ENCODE data around the gene CCNA1. TPM values are rescaled to one million over a fixed set of nuclear protein-coding genes. Genes with fewer than 3 reads are reported as not detected.

CCNA1 gene
- total RNA-seq, 1 donor: 0.09 TPM

DNA sequence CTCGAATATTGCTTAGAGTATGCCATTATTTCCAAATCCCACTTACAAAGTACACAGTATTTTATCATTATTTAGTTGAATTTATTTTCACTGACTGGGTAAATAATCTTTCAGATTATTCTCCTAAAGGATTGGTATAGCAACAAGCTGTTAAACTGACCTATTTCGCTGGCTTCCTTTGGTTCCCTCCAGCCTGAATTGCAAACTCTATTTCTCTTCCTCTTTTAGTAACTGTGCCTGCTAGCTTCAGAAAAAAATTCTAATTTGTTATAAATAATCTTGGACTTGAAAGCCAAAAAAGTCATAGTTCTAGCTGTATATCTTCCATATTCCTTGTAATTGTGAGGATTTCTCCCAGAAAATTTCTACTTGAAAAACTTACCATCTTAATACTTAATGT, 15.0 kb upstream of the CCNA1 start:
- H3K4me3 ChIP-seq (ENCODE audit: low read depth, low read length): no peak overlapping the region
- no peak for DNase-seq (ENCODE audit: low read depth)
- TF ChIP-seq, protein P1, sequence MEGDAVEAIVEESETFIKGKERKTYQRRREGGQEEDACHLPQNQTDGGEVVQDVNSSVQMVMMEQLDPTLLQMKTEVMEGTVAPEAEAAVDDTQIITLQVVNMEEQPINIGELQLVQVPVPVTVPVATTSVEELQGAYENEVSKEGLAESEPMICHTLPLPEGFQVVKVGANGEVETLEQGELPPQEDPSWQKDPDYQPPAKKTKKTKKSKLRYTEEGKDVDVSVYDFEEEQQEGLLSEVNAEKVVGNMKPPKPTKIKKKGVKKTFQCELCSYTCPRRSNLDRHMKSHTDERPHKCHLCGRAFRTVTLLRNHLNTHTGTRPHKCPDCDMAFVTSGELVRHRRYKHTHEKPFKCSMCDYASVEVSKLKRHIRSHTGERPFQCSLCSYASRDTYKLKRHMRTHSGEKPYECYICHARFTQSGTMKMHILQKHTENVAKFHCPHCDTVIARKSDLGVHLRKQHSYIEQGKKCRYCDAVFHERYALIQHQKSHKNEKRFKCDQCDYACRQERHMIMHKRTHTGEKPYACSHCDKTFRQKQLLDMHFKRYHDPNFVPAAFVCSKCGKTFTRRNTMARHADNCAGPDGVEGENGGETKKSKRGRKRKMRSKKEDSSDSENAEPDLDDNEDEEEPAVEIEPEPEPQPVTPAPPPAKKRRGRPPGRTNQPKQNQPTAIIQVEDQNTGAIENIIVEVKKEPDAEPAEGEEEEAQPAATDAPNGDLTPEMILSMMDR (IDR thresholded peaks at IDR 0.05; ENCODE audit: insufficient read depth, low read length): no peak

GRCh38 chr13:36418022-36418805, 14.1 kb upstream of the CCNA1 start:
- peak overlapping the region; percentile 20 for H3K4me3 ChIP-seq (ENCODE audit: low read depth, low read length)
- peak; percentile 89 for DNase-seq (ENCODE audit: low read depth)
- TF ChIP-seq, protein P1 (IDR thresholded peaks at IDR 0.05; ENCODE audit: insufficient read depth, low read length): no peak

GRCh38 chr13:36420437-36420891, 11.8 kb upstream of the CCNA1 start:
- DNase-seq (ENCODE audit: low read depth): peak; percentile 82

GRCh38 chr13:36421447-36421846, 10.8 kb upstream of the CCNA1 start:
- H3K4me3 ChIP-seq (ENCODE audit: low read depth, low read length): no peak overlapping the region
- TF ChIP-seq, protein P1 (IDR thresholded peaks at IDR 0.05; ENCODE audit: insufficient read depth, low read length): no peak
- DNase-seq (ENCODE audit: low read depth): peak; percentile 43

More at GRCh38 chr13:36420437-36420891, 11.8 kb upstream of the CCNA1 start:
- H3K4me3 ChIP-seq (ENCODE audit: low read depth, low read length): no peak overlapping the region
- TF ChIP-seq, protein P1 (IDR thresholded peaks at IDR 0.05; ENCODE audit: insufficient read depth, low read length): peak; percentile 88

- peak; percentile 45 for DNase-seq (ENCODE audit: low read depth)
- TF ChIP-seq, protein P1 (IDR thresholded peaks at IDR 0.05; ENCODE audit: insufficient read depth, low read length): no peak
- no peak overlapping the region for H3K4me3 ChIP-seq (ENCODE audit: low read depth, low read length)
These were observed 4.2 kb upstream of the CCNA1 start for GRCh38 chr13:36428086-36428485.

GRCh38 chr13:36430247-36431203, 1.8 kb upstream of the CCNA1 start:
- no peak for DNase-seq (ENCODE audit: low read depth)
- no peak overlapping the region for H3K4me3 ChIP-seq (ENCODE audit: low read depth, low read length)
- TF ChIP-seq, protein P1 (IDR thresholded peaks at IDR 0.05; ENCODE audit: insufficient read depth, low read length): no peak

All from fibroblast of the aortic adventitia (primary cell).